Coronary artery (tissue), 2 donors: ENCODE results near the gene RGL2.

ENCODE experiments used
- DNase-seq: peaks from one replicate; pipeline ENCODE4 v3.0.0-alpha.2; 2017; ENCODE audit warnings: low spot score
- H3K27ac ChIP-seq, 2 donors: fragments of 200-600 bp; sonication (generic); one replicate each; pipeline ENCODE4 v1.5.1; 2016 to 2019
- H3K4me3 ChIP-seq: fragments of 200-600 bp; sonication (generic); 2 replicates; pipeline ENCODE4 v1.5.1; 2016; ENCODE audit warnings: mild to moderate bottlenecking, moderate library complexity
- TF ChIP-seq, protein P1 (sequence below): fragments of 200-600 bp; sonication (generic); IDR thresholded peaks from one replicate; pipeline ENCODE4 v1.5.1; 2019; ENCODE audit warnings: antibody characterized with exemption

RGL2 gene

DNA sequence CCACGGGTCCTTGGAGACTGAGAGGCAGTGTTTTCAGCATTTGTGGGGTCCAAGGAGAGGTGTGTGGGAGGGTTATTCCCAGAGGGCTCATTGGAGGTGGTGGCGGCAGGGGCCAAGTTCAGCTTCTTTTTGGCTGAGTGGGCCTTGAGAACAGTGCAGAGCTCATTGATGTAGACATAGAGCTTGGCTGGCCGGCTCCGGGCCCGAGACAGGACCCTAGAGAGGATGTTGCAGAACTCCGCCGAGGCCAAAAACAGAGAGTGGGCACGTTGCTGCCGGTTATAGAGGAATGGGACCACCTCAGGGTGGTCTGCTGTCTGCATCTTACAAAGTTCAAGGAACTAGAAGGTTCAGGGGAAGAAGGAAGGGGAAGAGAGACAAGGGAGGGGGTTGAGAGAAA lies 22.5 kb upstream of the RGL2 start:
- no peak for DNase-seq
- TF ChIP-seq, protein P1, sequence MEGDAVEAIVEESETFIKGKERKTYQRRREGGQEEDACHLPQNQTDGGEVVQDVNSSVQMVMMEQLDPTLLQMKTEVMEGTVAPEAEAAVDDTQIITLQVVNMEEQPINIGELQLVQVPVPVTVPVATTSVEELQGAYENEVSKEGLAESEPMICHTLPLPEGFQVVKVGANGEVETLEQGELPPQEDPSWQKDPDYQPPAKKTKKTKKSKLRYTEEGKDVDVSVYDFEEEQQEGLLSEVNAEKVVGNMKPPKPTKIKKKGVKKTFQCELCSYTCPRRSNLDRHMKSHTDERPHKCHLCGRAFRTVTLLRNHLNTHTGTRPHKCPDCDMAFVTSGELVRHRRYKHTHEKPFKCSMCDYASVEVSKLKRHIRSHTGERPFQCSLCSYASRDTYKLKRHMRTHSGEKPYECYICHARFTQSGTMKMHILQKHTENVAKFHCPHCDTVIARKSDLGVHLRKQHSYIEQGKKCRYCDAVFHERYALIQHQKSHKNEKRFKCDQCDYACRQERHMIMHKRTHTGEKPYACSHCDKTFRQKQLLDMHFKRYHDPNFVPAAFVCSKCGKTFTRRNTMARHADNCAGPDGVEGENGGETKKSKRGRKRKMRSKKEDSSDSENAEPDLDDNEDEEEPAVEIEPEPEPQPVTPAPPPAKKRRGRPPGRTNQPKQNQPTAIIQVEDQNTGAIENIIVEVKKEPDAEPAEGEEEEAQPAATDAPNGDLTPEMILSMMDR = no peak
- peak overlapping the region in 1 of 2 donors; percentile 94 for H3K27ac ChIP-seq
- H3K4me3 ChIP-seq = no peak overlapping the region

DNA sequence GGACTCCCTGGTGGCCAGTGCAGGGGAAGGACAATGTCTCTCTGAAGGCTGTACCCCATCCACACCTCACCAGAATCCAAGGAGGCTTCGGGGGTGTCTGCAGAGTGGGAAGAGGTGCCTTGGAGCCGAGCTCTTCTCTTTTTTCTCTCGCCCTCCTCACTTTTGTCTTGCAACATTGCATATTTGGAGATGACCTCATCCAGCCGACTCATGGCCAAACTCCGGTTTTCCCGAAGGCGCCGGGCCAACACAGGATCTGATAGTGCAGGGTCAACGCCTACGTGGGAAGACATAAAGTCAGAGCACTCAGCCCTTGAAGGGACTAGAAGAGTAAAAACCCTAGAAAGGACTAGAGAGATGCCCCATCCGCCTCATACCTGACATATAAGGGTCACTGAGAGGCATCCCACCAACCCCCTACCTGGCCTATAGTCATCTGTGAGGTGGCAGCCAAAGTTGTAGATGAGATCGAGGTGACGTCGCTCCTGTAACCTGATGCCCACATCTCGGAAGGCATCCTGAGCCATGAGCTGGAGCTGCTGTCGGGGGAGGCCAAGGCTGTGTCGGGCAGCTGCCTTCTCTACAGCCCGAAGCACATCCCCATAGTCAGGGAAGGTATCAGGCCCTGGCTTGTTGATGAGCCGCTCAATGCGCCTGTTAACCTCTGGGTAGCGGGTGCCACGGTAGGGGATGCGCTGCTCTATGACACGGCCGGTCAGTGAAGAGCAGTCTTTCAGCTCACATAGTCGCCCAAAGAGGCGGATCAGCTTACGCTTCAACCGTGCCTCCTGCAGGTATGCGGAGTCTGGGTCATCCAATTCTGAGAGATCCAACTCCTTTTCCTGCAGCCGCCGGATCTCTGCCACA lies 21.8 kb upstream of the RGL2 start:
- Histone ChIP-seq H3K27ac (peak overlapping the region; percentile 69 to 73), H3K4me3 (peak overlapping the region; percentile 31)
- no peak for DNase-seq
- TF ChIP-seq, protein P1 = no peak

DNA sequence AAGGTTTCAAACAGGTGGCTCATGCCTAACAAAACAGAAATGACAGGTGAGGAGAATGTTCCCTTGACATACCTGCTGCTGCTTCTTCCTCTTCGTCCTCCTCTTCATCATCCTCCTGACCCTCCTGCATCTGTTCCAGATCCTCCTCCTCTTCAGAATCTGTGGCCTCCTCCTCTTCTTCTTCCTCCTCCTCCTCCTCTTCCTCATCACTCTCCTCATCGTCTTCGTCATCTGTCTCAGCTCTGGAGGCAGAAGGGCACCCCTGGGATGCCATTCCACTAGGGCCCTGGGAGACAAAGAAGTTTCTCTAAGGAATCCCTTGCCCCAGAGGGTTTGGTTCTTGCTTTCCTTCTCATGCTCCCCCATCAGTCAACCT lies 21.2 kb upstream of the RGL2 start:
- TF ChIP-seq, protein P1 = no peak
- DNase-seq = no peak
- Histone ChIP-seq H3K27ac (peak overlapping the region; percentile 58 to 69), H3K4me3 (no peak overlapping the region)

DNA sequence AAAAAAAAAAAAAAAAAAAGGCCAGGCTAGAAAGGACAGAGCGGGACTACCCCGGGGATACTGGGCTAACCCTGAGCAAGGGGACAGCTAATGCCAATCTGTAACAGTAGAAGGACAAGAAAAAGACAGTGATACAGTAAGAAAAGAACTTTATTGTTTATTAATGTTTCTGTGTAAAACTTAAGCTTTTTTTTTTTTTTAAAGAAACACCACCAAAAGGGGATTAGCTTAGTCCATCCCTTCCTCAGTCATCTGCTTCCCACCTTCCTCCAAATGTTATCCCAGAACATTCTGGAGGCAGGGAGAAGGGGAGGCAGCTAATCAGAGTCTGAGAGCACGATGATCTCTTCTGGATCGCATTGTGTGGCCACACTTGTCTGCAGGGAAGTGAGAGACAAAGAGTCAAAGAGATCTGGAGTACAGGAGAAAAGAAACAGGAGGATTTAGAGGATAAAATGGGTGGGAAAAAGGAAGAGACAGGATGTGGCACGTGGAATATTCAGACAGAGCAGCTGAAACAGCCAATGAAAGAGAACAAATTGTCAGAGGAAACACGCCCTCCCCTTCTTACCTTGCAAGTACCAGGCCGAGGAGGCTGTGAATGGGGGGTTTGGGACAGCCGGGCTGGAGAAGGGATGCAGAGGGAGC lies 19.8 kb upstream of the RGL2 start:
- TF ChIP-seq, protein P1 = no peak
- Histone ChIP-seq H3K27ac (peak overlapping the region; percentile 1 to 78), H3K4me3 (peak overlapping the region; percentile 70)
- DNase-seq = no peak

DNA sequence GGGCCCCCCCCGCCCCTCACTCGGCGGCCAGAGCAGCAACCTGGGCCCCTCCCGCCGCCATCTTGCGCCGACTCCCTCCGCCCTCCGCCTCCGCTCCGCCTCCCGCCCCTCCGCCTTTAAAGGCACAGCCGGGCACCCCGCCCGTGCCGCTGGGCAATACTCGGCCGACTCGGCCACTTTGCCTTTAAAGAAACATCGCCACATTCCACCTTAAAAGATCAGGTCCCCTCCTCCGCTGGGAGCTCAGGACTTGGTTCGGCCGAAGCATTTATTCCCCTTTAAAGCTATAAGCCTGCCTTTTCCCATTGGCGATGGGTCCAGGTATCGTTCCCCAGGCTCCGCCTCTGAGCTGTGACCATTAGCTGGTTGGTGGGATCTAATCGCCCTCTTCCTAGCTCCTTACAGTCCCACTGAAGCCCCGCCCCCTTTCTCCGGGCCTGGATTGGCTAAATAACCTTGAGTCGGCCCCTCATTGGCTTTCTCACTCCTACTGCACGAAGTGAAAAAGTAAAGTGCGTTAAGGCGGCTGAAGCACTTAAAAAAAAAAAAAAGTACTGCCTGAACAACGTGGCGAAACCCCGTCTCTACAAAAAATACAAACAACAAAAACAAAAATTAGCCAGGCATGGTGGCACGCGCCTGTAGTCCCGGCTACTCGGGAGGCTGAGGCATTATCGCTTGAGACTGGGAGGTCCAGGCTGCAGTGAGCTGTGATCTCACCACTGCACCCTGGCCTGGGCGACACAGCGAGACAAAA lies 19.1 kb upstream of the RGL2 start, which contains the start of gene ZBTB22:
Gene ZBTB22 (minus strand): TSS at position 76 of the 757 bp plus-strand sequence. CDS start 828 bp downstream, outside the sequence.
- DNase-seq = peak; percentile 99
- TF ChIP-seq, protein P1 = no peak
- peak within 1 kb of the TSS; percentile 70 for H3K4me3 ChIP-seq
- peak within 1 kb of the TSS; percentile 78 to 90 for H3K27ac ChIP-seq

DNA sequence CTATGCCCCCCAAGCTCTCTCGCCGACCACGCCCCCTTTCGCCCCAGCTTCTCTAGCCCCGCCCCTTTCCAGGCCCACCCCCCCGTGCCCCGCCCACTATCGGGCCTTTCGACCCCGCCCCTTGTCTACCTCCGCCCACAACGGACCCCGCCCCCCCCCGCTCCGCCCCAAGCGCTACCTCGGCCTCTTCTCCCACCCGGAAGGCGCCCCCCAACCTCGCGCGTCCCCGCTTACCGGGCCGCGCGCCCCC lies 18.6 kb upstream of the RGL2 start:
- DNase-seq = no peak
- H3K4me3 ChIP-seq = peak overlapping the region; percentile 70
- TF ChIP-seq, protein P1 = no peak
- peak overlapping the region; percentile 78 to 90 for H3K27ac ChIP-seq
